Chondrocyte (in vitro differentiated cells): ENCODE measurements around the gene ALG2. TPM values are rescaled to one million over a fixed set of nuclear protein-coding genes. Genes with fewer than 3 reads are reported as not detected.
"Not testable (repeated sequence)": the region's sequence is repeated elsewhere in the genome, so short reads cannot be mapped to it uniquely, and the experiment has no call there.

Source experiments
- DNase-seq: peaks from one replicate; pipeline ENCODE4 v3.0.0; 2021; ENCODE audit warnings: mixed read lengths, low spot score
- H3K27ac Mint-ChIP-seq: one replicate; pipeline ENCODE4 v1.8.0; 2021; ENCODE audit warnings: mild to moderate bottlenecking, moderate library complexity, mixed read lengths; ENCODE audit not compliant: unreplicated experiment
- H3K27me3 Mint-ChIP-seq: 2 replicates; pipeline ENCODE4 v1.8.0; 2021; ENCODE audit warnings: low read depth, mixed read lengths
- H3K36me3 Mint-ChIP-seq: 2 replicates; pipeline ENCODE4 v1.8.0; 2021; ENCODE audit warnings: low read depth, mixed read lengths
- H3K4me1 Mint-ChIP-seq: 2 replicates; pipeline ENCODE4 v1.8.0; 2021; ENCODE audit warnings: low read depth, mild to moderate bottlenecking, mixed read lengths
- H3K4me3 Mint-ChIP-seq: one replicate; pipeline ENCODE4 v1.8.0; 2021; ENCODE audit warnings: mild to moderate bottlenecking, moderate library complexity, mixed read lengths; ENCODE audit not compliant: unreplicated experiment
- H3K9me3 Mint-ChIP-seq: 2 replicates; pipeline ENCODE4 v1.8.0; 2021; ENCODE audit warnings: low read depth, mixed read lengths
- total RNA-seq: library from RNA; stranded (reverse); gene quantifications from 3 replicates; pipeline ENCODE4 v1.2.1, GENCODE V29; 2021
- TF ChIP-seq, protein P1 (sequence below): fragments of 200-600 bp; sonication (generic); IDR thresholded peaks from 2 replicates; pipeline ENCODE4 v1.5.0; 2021; ENCODE audit warnings: antibody characterized with exemption, mild to moderate bottlenecking, moderate library complexity

The ALG2 gene
- total RNA-seq, 1 donor from 2014 or later, result 33.9 TPM

- H3K4me1 Mint-ChIP-seq, result no peaks in the 10 kb centered on the region
- H3K9me3 Mint-ChIP-seq, result peaks cover 42% of the 10 kb centered on the region
Observed at GRCh38 chr9:99210572-99210971, 11.2 kb downstream of the ALG2 start.

DNA sequence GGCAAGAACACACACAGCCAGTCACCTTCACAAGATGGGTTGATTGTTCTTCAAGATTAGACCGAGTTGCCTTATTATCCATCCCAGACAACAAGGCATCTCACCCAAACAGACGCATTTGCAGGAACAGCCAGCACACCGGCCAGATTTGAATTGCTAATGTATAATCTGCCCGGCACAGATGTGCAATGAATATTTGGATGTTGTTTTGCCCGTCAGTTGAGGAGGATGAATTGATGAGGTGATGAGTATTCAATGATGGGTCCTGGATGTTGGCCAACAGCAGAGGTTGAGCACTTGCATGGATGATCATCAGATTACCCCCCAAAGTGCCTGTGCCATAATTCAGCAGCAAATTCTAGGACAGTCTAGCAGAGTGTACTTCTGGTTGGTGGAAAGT is 20.1 kb downstream of the ALG2 start:
- Mint-ChIP-seq H3K4me1 (no peaks in the 10 kb centered on the region), H3K9me3 (peaks cover 5% of the 10 kb centered on the region), H3K36me3 (no peaks in the 10 kb centered on the region), H3K27ac (no peak overlapping the region), H3K27me3 (no peaks in the 10 kb centered on the region), H3K4me3 (no peak overlapping the region)
- no peak for DNase-seq
- TF ChIP-seq, protein P1, sequence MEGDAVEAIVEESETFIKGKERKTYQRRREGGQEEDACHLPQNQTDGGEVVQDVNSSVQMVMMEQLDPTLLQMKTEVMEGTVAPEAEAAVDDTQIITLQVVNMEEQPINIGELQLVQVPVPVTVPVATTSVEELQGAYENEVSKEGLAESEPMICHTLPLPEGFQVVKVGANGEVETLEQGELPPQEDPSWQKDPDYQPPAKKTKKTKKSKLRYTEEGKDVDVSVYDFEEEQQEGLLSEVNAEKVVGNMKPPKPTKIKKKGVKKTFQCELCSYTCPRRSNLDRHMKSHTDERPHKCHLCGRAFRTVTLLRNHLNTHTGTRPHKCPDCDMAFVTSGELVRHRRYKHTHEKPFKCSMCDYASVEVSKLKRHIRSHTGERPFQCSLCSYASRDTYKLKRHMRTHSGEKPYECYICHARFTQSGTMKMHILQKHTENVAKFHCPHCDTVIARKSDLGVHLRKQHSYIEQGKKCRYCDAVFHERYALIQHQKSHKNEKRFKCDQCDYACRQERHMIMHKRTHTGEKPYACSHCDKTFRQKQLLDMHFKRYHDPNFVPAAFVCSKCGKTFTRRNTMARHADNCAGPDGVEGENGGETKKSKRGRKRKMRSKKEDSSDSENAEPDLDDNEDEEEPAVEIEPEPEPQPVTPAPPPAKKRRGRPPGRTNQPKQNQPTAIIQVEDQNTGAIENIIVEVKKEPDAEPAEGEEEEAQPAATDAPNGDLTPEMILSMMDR, result no peak

More at GRCh38 chr9:99210572-99210971, 11.2 kb downstream of the ALG2 start:
- no peak overlapping the region for H3K4me3 Mint-ChIP-seq
- no peak overlapping the region for H3K27ac Mint-ChIP-seq
- peaks cover 19% of the 10 kb centered on the region for H3K36me3 Mint-ChIP-seq
- no peak for DNase-seq
- TF ChIP-seq, protein P1, result no peak
- no peaks in the 10 kb centered on the region for H3K27me3 Mint-ChIP-seq

DNA sequence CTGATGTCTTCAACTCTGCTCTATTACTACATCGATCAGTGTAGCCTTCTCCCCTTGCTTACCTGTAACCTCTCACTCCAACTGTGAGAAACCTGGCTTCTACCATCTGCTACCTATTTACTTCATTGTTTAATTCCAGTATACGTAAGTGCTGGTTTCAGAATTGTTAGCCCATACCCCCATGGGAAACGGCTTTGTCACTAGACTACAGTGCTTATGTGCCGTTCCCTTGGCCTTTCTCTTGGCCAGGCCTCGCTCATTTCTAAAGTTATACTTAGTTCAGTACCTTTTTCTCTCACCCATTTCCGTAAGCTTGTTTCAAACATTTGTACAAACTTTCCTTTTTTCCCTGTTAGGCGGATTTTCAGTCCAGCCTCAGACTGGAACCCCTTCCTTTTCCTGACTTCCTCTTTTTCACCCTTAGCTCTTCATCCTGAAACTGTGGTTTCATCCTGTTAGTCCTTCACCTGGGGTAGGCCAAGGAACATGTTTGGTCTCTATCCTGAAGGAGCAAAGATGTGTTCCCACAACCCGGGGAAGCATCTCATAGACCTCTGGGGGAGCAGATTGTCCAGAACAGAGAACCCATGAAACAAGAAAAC is 21.7 kb downstream of the ALG2 start:
- Mint-ChIP-seq H3K4me1 (no peaks in the 10 kb centered on the region), H3K4me3 (no peak overlapping the region), H3K9me3 (no peaks in the 10 kb centered on the region), H3K27ac (no peak overlapping the region), H3K36me3 (no peaks in the 10 kb centered on the region), H3K27me3 (no peaks in the 10 kb centered on the region)
- no peak for DNase-seq
- TF ChIP-seq, protein P1, result no peak

DNA sequence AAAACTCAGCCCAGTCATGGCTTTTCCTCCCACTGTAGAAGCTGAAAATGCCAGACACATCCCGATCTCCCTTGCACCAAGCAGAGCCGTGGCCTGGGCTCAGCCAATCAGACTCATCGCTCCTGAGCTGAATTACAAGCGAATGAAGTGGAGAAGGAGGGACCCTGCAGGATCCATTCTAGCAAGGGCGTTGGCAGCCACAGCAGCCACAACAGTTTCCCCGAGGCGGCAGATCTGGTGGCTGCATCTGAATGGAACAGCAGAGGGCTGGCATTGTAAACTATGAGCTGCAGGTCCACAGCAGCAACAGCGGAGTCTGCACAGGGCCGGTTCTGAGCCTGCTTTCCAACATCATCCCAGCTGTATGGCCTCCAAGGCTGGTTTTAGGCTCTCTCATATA is 23.8 kb downstream of the ALG2 start:
- Mint-ChIP-seq H3K9me3 (peaks cover 4% of the 10 kb centered on the region), H3K4me3 (no peak overlapping the region), H3K27ac (no peak overlapping the region), H3K4me1 (no peaks in the 10 kb centered on the region), H3K36me3 (no peaks in the 10 kb centered on the region), H3K27me3 (no peaks in the 10 kb centered on the region)
- no peak for DNase-seq
- TF ChIP-seq, protein P1, result no peak

- no peaks in the 10 kb centered on the region for H3K4me1 Mint-ChIP-seq
- DNase-seq, result no peak
- H3K27ac Mint-ChIP-seq, result no peak overlapping the region
- no peak overlapping the region for H3K4me3 Mint-ChIP-seq
- TF ChIP-seq, protein P1, result peak; percentile 21
- no peaks in the 10 kb centered on the region for H3K27me3 Mint-ChIP-seq
- no peaks in the 10 kb centered on the region for H3K36me3 Mint-ChIP-seq
- peaks cover 4% of the 10 kb centered on the region for H3K9me3 Mint-ChIP-seq
Observed at GRCh38 chr9:99197124-99197630, 24.6 kb downstream of the ALG2 start.

DNA sequence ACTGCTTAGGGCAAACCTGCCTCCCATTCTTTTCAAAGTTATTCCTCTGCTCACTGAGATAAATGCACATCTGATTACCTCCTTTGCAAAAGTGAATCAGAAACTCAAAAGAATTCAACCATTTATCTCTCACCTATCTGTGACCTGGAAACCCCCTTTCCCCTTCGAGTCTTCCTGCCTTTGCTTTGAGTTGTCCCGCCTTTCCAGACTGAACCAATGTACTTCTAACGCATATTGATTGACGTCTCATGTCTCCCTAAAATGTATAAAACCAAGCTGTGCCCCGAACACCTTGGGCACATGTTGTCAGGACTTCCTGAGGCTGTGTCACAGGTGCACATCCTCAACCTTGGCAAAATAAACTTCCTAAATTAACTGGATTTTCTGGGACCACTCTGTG is 25.3 kb downstream of the ALG2 start:
- H3K4me3 Mint-ChIP-seq, H3K9me3 Mint-ChIP-seq, H3K27ac Mint-ChIP-seq, DNase-seq, H3K4me1 Mint-ChIP-seq, H3K36me3 Mint-ChIP-seq, H3K27me3 Mint-ChIP-seq: not testable (repeated sequence)
